Gastrocnemius medialis (tissue), 4 donors: Measurements from ENCODE around the gene FHIP1B.

Experiments
- POLR2A ChIP-seq, 2 donors: fragments of 450-650 bp; IDR thresholded peaks; one replicate each; pipeline ENCODE4 v1.6.1; 2017; ENCODE audit warnings: antibody characterized with exemption in 2 of 2, mild to moderate bottlenecking in 2 of 2, moderate library complexity in 2 of 2
- TF ChIP-seq, protein P1 (sequence below), 5 experiments: fragments of 450-650 bp in 3 of 5; fragments of 200-600 bp in 2 of 5; sonication (generic) in 2 of 5; IDR thresholded peaks in 4 of 5; conservative IDR thresholded peaks in 1 of 5; 1 replicate in 4 of 5; 2 replicates in 1 of 5; pipeline ENCODE4 v1.5.1; 2016 to 2019; ENCODE audit warnings: antibody characterized with exemption in 5 of 5, mild to moderate bottlenecking in 3 of 5, moderate library complexity in 3 of 5

DNA sequence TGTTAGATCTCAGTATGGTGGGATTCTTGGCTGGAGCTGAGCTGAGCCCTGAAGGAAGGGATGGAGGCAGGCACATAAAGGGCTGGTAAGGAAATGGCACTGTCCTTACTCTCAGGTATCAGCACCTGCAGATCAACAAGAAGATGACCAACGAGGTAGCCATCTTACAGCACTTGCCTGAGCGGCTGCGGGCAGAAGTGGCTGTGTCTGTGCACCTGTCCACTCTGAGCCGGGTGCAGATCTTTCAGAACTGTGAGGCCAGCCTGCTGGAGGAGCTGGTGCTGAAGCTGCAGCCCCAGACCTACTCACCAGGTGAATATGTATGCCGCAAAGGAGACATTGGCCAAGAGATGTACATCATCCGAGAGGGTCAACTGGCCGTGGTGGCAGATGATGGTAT is 6.9 kb upstream of the FHIP1B start:
- TF ChIP-seq, protein P1, sequence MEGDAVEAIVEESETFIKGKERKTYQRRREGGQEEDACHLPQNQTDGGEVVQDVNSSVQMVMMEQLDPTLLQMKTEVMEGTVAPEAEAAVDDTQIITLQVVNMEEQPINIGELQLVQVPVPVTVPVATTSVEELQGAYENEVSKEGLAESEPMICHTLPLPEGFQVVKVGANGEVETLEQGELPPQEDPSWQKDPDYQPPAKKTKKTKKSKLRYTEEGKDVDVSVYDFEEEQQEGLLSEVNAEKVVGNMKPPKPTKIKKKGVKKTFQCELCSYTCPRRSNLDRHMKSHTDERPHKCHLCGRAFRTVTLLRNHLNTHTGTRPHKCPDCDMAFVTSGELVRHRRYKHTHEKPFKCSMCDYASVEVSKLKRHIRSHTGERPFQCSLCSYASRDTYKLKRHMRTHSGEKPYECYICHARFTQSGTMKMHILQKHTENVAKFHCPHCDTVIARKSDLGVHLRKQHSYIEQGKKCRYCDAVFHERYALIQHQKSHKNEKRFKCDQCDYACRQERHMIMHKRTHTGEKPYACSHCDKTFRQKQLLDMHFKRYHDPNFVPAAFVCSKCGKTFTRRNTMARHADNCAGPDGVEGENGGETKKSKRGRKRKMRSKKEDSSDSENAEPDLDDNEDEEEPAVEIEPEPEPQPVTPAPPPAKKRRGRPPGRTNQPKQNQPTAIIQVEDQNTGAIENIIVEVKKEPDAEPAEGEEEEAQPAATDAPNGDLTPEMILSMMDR (IDR thresholded peaks at IDR 0.05 in 4 of 5, conservative IDR thresholded peaks at IDR 0.05 in 1 of 5) = no peak
- no peak for TF ChIP-seq POLR2A (IDR thresholded peaks at IDR 0.05)
